Stimulated activated CD4-positive, alpha-beta T cell treated with anti-CD3 and anti-CD28 coated beads, Interleukin-2, amount 100 ng/mL, for 48 hours (primary cell): ENCODE data around the gene DNM3.
A peak's percentile ranks its signal among the peaks of the same experiment; 100 is the strongest.
"Not testable (repeated sequence)": the region's sequence is repeated elsewhere in the genome, so short reads cannot be mapped to it uniquely, and the experiment has no call there.

ENCODE experiments used
- DNase-seq, 2 donors: peaks; one replicate each; pipeline ENCODE4 v3.0.0-alpha.2; 2020

The DNM3 gene

GRCh38 chr1:171841050-171841910 is at the start of gene DNM3:
TSS of gene DNM3 (plus strand) at chr1:171841498. CDS start at chr1:171841657, 159 bp downstream.
- DNase-seq = peak; percentile 63 to 77

GRCh38 chr1:171792656-171793369 is 48.5 kb upstream of the DNM3 start:
- DNase-seq = no peak

DNA sequence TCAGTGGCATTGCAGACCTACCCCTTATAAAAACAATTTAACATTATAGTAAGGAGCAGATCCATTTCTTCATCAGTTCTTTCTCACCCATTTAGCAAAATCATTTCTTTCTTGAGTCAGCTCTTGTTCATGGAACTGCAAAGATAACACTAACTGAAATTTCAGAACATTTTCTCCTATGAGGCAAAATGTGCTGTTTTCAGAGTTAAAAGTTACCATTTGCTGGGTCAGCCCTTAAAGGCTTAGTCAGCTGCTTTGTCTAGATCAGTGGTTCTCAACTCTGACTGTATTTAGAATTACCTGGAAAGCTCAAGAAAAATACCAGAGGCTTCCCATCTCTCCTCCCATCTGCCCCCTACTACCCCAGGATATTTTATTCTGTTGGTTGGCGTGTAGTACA is 47.7 kb upstream of the DNM3 start:
- DNase-seq = no peak

GRCh38 chr1:171794085-171794484 is 47.2 kb upstream of the DNM3 start:
- DNase-seq = peak in 1 of 2 donors; percentile 37

DNA sequence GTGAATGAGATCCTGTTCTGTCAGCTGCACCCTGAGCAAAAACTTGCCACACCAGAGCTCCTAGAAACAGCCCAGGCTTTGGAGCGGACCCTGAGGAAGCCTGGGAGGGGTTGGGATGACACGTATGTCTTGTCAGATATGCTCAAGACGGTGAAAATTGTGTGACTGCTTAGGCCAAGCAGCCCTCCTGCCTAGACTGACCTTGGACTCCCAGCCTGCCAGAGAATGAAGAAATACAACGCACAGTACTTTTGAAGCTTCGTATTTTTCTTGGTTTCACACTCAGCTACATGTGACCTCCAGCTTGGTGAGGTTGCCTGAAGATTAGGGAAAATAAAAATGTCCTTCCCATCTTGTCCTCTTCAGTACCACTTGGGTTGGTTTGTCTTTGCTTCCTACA is 44.7 kb upstream of the DNM3 start:
- DNase-seq = no peak

DNA sequence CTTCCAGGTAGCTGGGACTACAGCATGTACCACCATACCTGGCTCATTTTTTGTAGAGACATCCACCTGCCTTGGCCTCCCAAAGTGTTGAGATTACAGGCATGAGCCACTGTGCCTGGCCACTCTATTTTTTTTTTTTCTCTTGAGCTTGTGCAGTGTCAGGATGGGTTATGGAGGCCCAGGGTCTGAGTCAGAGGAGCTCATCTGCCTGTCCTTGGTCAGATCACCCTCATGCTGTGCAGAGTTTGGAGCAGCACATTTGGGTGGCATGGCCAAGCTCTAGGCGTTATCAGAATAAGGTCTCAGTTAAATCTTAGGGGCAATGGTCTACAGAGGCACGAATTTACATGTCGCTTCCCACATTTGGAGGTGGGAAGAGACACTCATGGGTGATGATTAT is 43.0 kb upstream of the DNM3 start:
- no peak for DNase-seq

- no peak for DNase-seq
These were observed 42.5 kb upstream of the DNM3 start for GRCh38 chr1:171798765-171799164.

- no peak for DNase-seq
These were observed 42.1 kb upstream of the DNM3 start for GRCh38 chr1:171799166-171799565.

DNA sequence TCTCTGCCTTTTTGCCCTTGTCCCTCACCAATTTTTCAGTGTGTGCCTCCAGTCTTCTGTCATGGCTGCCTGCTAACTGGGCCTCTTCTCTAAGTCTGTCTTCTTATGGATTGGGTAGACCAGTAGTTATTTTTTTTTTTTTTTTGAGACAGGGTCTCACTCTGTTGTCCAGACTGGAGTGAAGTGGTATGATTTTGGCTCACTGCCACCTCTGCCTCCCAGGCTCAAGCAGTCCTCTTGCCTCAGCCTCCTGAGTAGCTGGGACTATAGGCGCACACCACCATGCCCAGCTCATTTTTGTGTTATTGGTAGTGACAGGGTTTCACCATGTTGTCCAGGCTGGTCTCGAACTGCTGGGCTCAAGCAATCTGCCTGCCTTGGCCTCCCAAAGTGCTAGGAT is 41.6 kb upstream of the DNM3 start:
- not testable (repeated sequence) for DNase-seq

DNA sequence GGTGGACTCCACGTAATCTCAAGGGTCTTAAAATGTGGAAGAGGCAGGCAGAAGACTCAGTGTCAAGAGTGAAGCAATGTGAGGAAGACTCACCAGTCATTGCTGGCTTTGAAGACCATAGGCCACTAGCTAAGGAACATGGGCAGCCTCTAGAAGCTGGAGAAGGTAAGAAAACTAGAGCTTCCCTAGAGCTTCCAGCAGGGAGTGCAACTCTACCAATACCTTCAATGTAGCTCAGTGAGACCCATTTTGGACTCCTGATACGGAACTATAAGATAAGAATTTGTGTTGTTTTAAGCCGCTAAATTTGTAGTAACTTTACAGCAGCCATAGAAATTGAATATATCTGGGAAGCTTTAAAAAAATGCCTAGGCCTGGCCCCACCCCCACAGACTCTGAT is 41.0 kb upstream of the DNM3 start:
- DNase-seq = no peak

- no peak for DNase-seq
These were observed 40.4 kb upstream of the DNM3 start for GRCh38 chr1:171800851-171801250.

- no peak for DNase-seq
These were observed 39.8 kb upstream of the DNM3 start for GRCh38 chr1:171801487-171801891.

DNA sequence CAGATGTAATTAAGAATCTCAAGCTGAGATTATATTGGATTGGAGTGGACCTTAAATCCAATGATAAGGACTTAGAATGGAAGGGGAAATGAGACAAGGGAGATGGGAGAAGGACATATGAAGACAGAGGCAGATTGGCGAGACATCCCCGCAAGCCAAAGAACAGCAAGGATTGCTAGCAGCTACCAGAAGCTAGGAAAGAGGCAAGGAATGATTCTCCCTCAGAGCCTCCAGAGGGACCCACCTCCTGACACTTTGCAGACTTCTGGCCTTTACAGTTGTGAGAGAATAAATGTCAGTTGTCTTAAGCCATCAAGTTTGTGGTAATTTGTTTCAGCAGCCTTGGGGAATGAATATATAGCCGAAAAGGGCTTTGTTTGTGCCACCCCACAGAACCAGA is 39.1 kb upstream of the DNM3 start:
- DNase-seq = no peak

DNA sequence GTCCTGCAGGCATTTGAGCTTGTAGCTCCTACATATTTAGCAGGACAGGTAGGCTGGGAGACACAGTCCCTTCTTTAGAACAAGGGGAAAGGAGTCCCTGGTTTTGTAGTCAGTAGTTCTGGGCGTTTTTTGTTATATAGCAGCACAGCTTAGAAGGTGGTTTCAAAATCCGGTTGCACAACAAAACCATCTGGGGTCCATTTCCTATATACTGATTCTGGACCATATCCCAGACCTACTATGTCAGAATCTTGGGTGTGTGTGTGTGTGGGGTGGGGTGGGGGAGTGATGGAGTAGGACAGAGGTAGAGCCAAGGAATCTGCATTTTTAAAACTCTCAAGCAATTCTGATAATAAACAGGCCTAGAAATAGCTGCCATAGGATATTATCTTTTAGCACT is 38.3 kb upstream of the DNM3 start:
- DNase-seq = no peak

DNA sequence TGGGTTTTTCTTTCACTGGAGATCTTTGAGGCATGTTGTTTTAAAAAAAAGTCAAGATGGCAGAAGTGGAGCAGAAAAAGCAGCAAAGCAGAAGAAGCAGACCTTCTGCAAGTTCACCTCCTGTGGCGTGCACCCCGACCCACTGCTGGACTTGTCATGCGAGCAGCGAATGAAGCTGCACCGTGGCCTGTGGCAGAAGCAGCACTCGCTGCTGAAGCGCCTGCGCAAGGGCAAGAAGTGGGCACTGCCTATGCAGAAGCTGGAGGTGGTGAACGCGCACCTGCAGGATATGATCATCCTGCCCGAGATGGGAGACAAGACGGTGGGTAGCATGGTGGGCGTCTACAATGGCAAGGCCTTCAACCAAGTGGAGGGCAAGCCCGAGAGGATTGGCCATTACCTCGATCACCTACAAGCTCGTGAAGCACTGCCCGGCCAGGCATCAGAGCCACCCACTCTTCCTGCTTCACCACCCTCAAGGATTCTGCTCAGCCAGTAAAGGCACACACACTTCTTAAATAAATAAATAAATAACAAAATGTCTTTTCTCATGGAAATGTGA is 37.8 kb upstream of the DNM3 start:
- no peak for DNase-seq

DNA sequence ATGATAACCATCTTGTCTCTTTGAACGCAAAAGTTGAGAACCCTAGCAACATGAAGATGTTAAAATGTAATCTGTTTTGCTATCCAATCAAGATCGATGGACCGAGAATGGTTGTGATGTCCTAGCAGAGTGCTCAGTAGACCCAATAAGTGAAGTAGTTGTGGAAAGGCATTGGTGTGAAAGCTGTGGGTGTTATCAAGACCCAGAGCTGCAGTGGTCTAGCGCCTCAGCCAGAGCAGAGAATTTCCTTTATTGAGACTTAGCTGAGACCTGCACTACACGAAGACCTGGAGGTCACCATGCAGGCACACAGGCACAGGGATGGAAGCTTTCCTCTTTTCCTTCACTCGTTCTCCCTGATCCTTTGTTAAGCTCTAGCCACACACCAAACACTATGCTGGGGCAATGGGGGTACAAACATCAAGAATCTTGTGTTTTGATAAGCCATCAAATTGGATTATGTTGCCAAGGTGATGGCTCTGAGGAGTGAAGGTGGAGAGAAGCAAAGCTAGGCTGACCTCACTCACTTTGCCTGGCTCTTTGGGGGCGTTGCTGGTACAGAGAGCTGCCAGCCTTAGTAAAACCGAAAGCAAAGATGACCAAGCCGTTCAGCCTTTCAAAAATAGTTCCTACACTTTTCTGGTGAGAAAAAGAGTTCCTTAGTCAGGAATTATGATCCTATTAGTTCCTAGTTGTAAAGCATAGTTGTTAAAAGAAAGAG is 35.7 kb upstream of the DNM3 start:
- no peak for DNase-seq

GRCh38 chr1:171807556-171807955 is 33.7 kb upstream of the DNM3 start:
- DNase-seq = no peak

GRCh38 chr1:171809834-171810233 is 31.5 kb upstream of the DNM3 start:
- DNase-seq = no peak

DNA sequence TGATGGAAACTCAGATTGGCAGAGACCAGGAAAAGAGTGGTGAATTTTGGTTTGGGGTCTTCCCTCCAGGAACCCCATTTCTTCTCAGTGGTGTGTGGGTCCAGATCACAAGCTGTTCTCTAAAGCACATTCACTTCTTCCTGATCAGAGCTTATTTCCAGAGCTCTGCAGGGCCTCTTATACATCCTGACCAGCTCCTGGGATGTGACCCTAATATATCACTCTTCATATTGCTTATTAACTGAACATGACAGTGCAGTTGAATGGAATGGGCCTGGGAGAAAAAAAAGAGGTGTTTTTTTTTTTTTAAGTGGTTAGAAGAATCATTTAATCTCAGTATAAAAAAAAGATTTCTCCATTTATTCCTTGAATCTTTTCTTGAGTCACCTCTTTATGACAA is 29.6 kb upstream of the DNM3 start:
- DNase-seq = no peak

DNA sequence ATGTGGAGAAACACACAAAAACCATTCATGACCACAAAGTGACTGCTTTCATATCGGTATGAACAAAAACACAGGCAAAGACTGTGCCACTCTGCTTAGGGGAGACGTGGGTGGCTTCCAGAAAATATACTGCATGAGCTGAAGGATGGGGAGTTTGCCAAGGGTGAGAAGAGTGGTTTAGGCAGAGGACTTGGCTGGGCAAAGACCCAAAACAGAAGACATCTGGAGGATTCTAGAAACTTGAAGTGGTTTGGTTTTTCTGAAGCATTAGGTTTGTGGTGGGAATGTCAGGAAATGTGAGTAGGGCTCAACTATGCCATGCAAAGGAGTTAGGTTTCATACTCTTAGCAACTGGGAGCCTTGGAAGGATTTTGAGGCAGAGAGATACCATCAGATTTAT is 26.6 kb upstream of the DNM3 start:
- no peak for DNase-seq

DNA sequence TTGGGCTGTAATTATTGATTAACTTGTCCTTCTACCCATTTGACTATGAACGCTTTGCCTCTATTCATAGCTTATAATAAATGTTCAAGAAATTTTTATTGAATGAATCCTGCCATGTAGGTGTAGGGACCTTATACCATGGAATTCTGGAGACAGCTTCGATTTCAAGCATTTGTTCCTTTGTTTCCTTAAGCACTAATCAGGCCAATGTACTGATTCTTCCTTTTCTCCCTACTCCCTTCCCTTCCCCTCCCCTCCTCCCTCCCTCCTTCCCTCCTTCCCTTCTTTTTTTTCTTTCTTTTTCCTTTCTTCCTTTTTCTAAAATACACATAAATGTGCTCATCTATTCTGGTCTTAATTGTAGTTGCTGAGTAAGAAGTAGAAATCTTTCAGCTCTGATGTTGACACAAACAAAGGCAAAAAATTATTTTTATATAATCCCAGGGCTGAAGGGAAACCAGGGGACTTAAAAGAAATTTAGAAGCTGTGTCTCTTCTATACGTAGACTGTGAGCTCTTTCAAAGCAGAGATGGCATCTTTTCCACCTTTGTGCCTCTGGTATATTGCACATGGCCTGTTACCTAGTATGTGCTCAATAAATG is 24.9 kb upstream of the DNM3 start:
- DNase-seq = no peak

DNA sequence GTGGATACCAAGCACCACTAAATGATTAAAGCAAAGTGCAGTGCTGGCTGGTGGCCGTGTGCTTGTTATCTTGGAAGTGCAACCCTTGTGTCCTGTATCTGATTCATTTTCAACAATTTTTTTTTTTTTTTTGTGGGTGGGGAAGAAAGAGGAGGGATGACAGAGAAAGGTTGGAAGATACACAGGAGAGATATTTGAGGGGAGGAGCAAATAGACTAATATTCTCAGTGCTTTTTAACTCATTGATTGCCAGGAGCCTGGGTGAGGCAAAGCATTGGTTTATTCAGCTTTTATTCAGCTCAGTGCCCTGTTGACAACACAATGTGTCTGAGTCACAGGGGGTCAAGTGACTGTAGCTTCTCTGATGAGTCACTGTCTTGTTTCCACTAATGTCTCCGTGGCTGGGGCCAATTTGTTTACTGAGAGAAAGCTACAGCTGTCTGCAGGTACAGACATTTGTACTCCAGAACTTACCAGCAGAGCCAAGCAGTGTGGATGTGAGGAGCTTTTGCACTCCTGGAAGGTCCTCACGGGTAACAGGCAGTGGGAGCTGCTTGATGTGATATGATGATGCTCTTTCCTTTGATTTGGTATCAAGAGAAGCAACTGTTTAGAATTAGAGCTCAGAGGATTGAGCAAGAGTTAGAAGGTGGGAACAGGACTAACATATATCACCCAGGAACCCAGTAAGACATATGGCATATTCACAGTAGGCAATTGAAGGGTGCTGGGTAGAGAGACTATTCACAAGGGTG is 23.6 kb upstream of the DNM3 start:
- peak; percentile 32 to 41 for DNase-seq
